Measurements from ENCODE around the gene ITGB3BP.

GRCh38 chr1:63537940-63538339 lies 14.9 kb upstream of the ITGB3BP start:
- TF ChIP-seq CTCF (IDR thresholded peaks at IDR 0.05) (peak in 5 of 6 experiments; percentile 15 to 55 (median 44)), POLR2A (IDR thresholded peaks at IDR 0.05) (no peak)

Data from Peyer's patch (tissue), 4 donors.